Fibroblast of the aortic adventitia (primary cell): ENCODE data around the gene COG7. TPM values are rescaled to one million over a fixed set of nuclear protein-coding genes. Genes with fewer than 3 reads are reported as not detected.

Experiments
- DNase-seq: peaks from one replicate; pipeline ENCODE4 v3.0.0-alpha.2; 2010; ENCODE audit warnings: low read depth
- H3K4me3 ChIP-seq: 2 replicates; pipeline ENCODE4 v1.5.1; 2011; ENCODE audit warnings: low read depth, mild to moderate bottlenecking, control low read depth, low read length, moderate library complexity
- CTCF ChIP-seq: IDR thresholded peaks from 2 replicates; pipeline ENCODE4 v1.5.1; 2011; ENCODE audit warnings: mild to moderate bottlenecking, low read length, control low read depth, inconsistent platforms; ENCODE audit not compliant: insufficient read depth
- total RNA-seq: library from RNA; depleted of rRNA; stranded (reverse); fragments of >200 nt; gene quantifications from 2 replicates; pipeline ENCODE4 v1.2.3, GENCODE V29; 2012; ENCODE audit warnings: low replicate concordance

Gene COG7
- total RNA-seq, 1 donor, result 18.9 TPM

GRCh38 chr16:23416816-23417215 is 36.2 kb downstream of the COG7 start:
- H3K4me3 ChIP-seq, result no peak overlapping the region
- TF ChIP-seq CTCF, result no peak
- no peak for DNase-seq

GRCh38 chr16:23414731-23415130 is 38.3 kb downstream of the COG7 start:
- DNase-seq, result no peak
- TF ChIP-seq CTCF, result no peak
- H3K4me3 ChIP-seq, result no peak overlapping the region

GRCh38 chr16:23410176-23410575 is 42.8 kb downstream of the COG7 start:
- H3K4me3 ChIP-seq, result no peak overlapping the region
- DNase-seq, result no peak
- no peak for TF ChIP-seq CTCF

- no peak for DNase-seq
- TF ChIP-seq CTCF, result no peak
- H3K4me3 ChIP-seq, result no peak overlapping the region
Measured at GRCh38 chr16:23409522-23409921, 43.5 kb downstream of the COG7 start.

GRCh38 chr16:23408823-23409298 is 44.1 kb downstream of the COG7 start:
- H3K4me3 ChIP-seq, result no peak overlapping the region
- no peak for TF ChIP-seq CTCF
- peak; percentile 62 for DNase-seq

GRCh38 chr16:23408242-23408822 is 44.7 kb downstream of the COG7 start:
- TF ChIP-seq CTCF, result no peak
- H3K4me3 ChIP-seq, result no peak overlapping the region
- no peak for DNase-seq
